B cell (primary cell): ENCODE data around the gene TSPAN9. TPM values are rescaled to one million over a fixed set of nuclear protein-coding genes. Genes with fewer than 3 reads are reported as not detected.

Experiments
- ATAC-seq: fragments of 200-7000 bp; cut with Tn5 transposase; one replicate; pipeline ENCODE4 v1.10.0; 2021; ENCODE audit warnings: low read depth, mild to moderate bottlenecking, moderate number of reproducible peaks, moderate library complexity
- CTCF ChIA-PET: fragments of 350-600 bp; sonication (Branson Sonifier 250); formaldehyde crosslinking; loops from one replicate; lab custom pipeline; 2021; ENCODE audit warnings: antibody characterized with exemption, inconsistent platforms; lab: Charles Lee
- POLR2A ChIA-PET: fragments of 350-600 bp; sonication (Branson Sonifier 250); formaldehyde crosslinking; loops from one replicate; lab custom pipeline; 2021; ENCODE audit warnings: antibody characterized with exemption; lab: Charles Lee
- DNase-seq: peaks from one replicate; pipeline ENCODE4 v3.0.0; 2013
- H2AFZ ChIP-seq: 2 replicates; pipeline ENCODE4 v1.6.1; 2012; ENCODE audit warnings: mild to moderate bottlenecking, low read depth, low read length; ENCODE audit not compliant: insufficient read depth, poor library complexity, severe bottlenecking
- H3K27ac ChIP-seq, 2 donors: 1 replicate in 1 of 2; 2 replicates in 1 of 2; pipeline ENCODE4 v1.5.1; 2012 to 2013; ENCODE audit warnings: low read length in 2 of 2, mild to moderate bottlenecking in 2 of 2, moderate library complexity in 1 of 2
- H3K27me3 ChIP-seq, 4 experiments: fragments of 200-600 bp in 1 of 4; sonication (generic) in 1 of 4; replicated peaks in 1 of 4; 1 replicate in 2 of 4; 2 replicates in 2 of 4; pipeline versions ENCODE4 v1.6.1 to v1.7.0; 2013 to 2016; ENCODE audit warnings: low read length in 3 of 4, mild to moderate bottlenecking in 2 of 4, mixed read lengths in 1 of 4, moderate library complexity in 1 of 4; ENCODE audit not compliant: insufficient read depth in 4 of 4, control insufficient read depth in 3 of 4; ENCODE audit errors: control extremely low read depth in 1 of 4
- H3K36me3 ChIP-seq, 2 experiments: replicated peaks in 1 of 2; 1 replicate in 1 of 2; 2 replicates in 1 of 2; pipeline versions ENCODE4 v1.6.1 to v1.7.1; 2013; ENCODE audit warnings: low read length in 1 of 2; ENCODE audit not compliant: insufficient read depth in 2 of 2, control insufficient read depth in 1 of 2; ENCODE audit errors: control extremely low read depth in 1 of 2, extremely low read depth in 1 of 2
- H3K4me1 ChIP-seq, 2 donors: fragments of 200-600 bp in 1 of 2; sonication (generic) in 1 of 2; 1 replicate in 1 of 2; 2 replicates in 1 of 2; pipeline versions ENCODE4 v1.5.1 to v1.6.1; 2013 to 2017; ENCODE audit warnings: low read length in 2 of 2; ENCODE audit not compliant: control insufficient read depth in 2 of 2, insufficient read depth in 2 of 2
- H3K4me2 ChIP-seq: replicated peaks from 2 replicates; pipeline ENCODE3; 2012; ENCODE audit warnings: mild to moderate bottlenecking, low read depth, low read length; ENCODE audit not compliant: poor library complexity, severe bottlenecking
- H3K4me3 ChIP-seq, 5 experiments: fragments of 200-600 bp in 1 of 5; sonication (generic) in 1 of 5; 1 replicate in 3 of 5; 2 replicates in 2 of 5; pipeline versions ENCODE4 v1.5.1 to v1.7.0; 2011 to 2016; ENCODE audit warnings: low read length in 4 of 5, mild to moderate bottlenecking in 4 of 5, low read depth in 2 of 5, control low read depth in 1 of 5, moderate library complexity in 1 of 5; ENCODE audit not compliant: insufficient read depth in 1 of 5; ENCODE audit errors: control extremely low read depth in 1 of 5, extremely low read depth in 1 of 5
- H3K79me2 ChIP-seq: fragments of 200-600 bp; sonication (generic); one replicate; pipeline ENCODE4 v1.6.0; 2016; ENCODE audit warnings: low read length; ENCODE audit not compliant: control insufficient read depth, insufficient read depth
- H3K9ac ChIP-seq: fragments of 200-600 bp; sonication (generic); 2 replicates; pipeline ENCODE4 v1.6.1; 2017; ENCODE audit warnings: mild to moderate bottlenecking, low read length, moderate library complexity
- H3K9me3 ChIP-seq, 3 donors: one replicate each; pipeline versions ENCODE4 v1.6.1 to v1.7.1; 2013; ENCODE audit warnings: low read length in 2 of 3; ENCODE audit not compliant: control insufficient read depth in 2 of 3, insufficient read depth in 1 of 3; ENCODE audit errors: control extremely low read depth in 1 of 3
- H4K20me1 ChIP-seq: 2 replicates; pipeline ENCODE4 v1.6.0; 2012; ENCODE audit warnings: mild to moderate bottlenecking, low read length; ENCODE audit not compliant: insufficient read depth, control insufficient read depth, poor library complexity, severe bottlenecking
- H3K27ac Mint-ChIP-seq: one replicate; pipeline ENCODE4 v1.8.0; 2021; ENCODE audit warnings: mixed read lengths
- H3K27me3 Mint-ChIP-seq: one replicate; pipeline ENCODE4 v1.8.0; 2021; ENCODE audit warnings: mixed read lengths
- H3K4me1 Mint-ChIP-seq: one replicate; pipeline ENCODE4 v1.8.0; 2021; ENCODE audit warnings: mixed read lengths
- H3K4me3 Mint-ChIP-seq: one replicate; pipeline ENCODE4 v1.8.0; 2021; ENCODE audit warnings: mixed read lengths
- H3K9me3 Mint-ChIP-seq: one replicate; pipeline ENCODE4 v1.8.0; 2022; ENCODE audit warnings: mixed read lengths; ENCODE audit not compliant: insufficient read depth
- CTCF ChIP-seq: fragments of 200-600 bp; IDR thresholded peaks from one replicate; pipeline ENCODE4 v1.8.0; 2022; ENCODE audit warnings: antibody characterized with exemption, mild to moderate bottlenecking
- EZH2 ChIP-seq: IDR thresholded peaks from 2 replicates; pipeline ENCODE4 v1.6.1; 2012; ENCODE audit warnings: borderline replicate concordance, low read depth, mild to moderate bottlenecking, moderate library complexity, low read length; ENCODE audit not compliant: insufficient read depth, poor library complexity, severe bottlenecking
- WGBS: methylation state at CpG from one replicate; pipeline ENCODE4 v1.1.5; 2013; ENCODE audit warnings: missing lambda C conversion rate; ENCODE audit not compliant: insufficient coverage; 5-methylcytosine and 5-hydroxymethylcytosine counted together
- intact Hi-C: fragments of 100-400 bp; cut with micrococcal nuclease; formaldehyde crosslinking; loops from one replicate; pipeline ENCODE4 v1.10.0; 2022
- polyA plus RNA-seq: library from polyadenylated mRNA; depleted of rRNA; stranded (reverse); fragments of >200 nt; gene quantifications from 2 replicates; pipeline ENCODE4 v1.2.3, GENCODE V29; 2012
- total RNA-seq, 2 donors: library from RNA; stranded (reverse); fragments of 120-200 nt in 1 of 2; gene quantifications; 1 replicate in 1 of 2; 2 replicates in 1 of 2; pipeline versions ENCODE4 v1.2.3 to v1.2.4, GENCODE V29; 2013 to 2022

TSPAN9 gene
- total and polyA plus RNA-seq, 2 donors (not counting 1 experiment from before 2014, with no cell fraction given), result 0.15 to 0.37 TPM

- Histone ChIP-seq H3K27ac (no peak overlapping the region), H3K9ac (no peak overlapping the region), H3K4me1 (no peaks in the 10 kb centered on the region), H3K4me3 (no peak overlapping the region), H3K4me2 (no peak overlapping the region), H3K9me3 (no peaks in the 10 kb centered on the region), H2AFZ (no peak overlapping the region), H3K27me3 (no peaks in the 10 kb centered on the region), H3K36me3 (no peaks in the 10 kb centered on the region), H3K79me2 (no peaks in the 10 kb centered on the region), H4K20me1 (no peaks in the 10 kb centered on the region)
- peaks cover 12% of the 10 kb centered on the region for H3K27me3 Mint-ChIP-seq
- WGBS, result 93% methylated on average over 5 of the region's 5 CpGs
- DNase-seq, result no peak
- H3K4me1 Mint-ChIP-seq, result no peaks in the 10 kb centered on the region
- H3K27ac Mint-ChIP-seq, result no peak overlapping the region
- CTCF ChIA-PET, result interaction anchor here (0.6 kb wide), 1 partner anchor 151 kb away, joined by 3 read pairs; no protein-coding TSS in a partner anchor
- POLR2A ChIA-PET, result no interaction called here
- H3K9me3 Mint-ChIP-seq, result no peaks in the 10 kb centered on the region
- ATAC-seq, result no peak
- intact Hi-C loops, result loop anchor here (10.0 kb wide), 1 partner anchor 180 kb away; the partner anchor contains the start of gene TEX52
- TF ChIP-seq CTCF, result no peak
- TF ChIP-seq EZH2, result no peak
- H3K4me3 Mint-ChIP-seq, result no peak overlapping the region
Observed at GRCh38 chr12:3035171-3035570, 42.0 kb upstream of the TSPAN9 start.

- H3K27me3 Mint-ChIP-seq, result peaks cover 12% of the 10 kb centered on the region
- Histone ChIP-seq H3K4me3 (no peak overlapping the region), H3K9ac (no peak overlapping the region), H3K4me1 (no peaks in the 10 kb centered on the region), H4K20me1 (no peaks in the 10 kb centered on the region), H3K4me2 (no peak overlapping the region), H3K27ac (no peak overlapping the region), H3K36me3 (no peaks in the 10 kb centered on the region), H2AFZ (no peak overlapping the region), H3K9me3 (no peaks in the 10 kb centered on the region), H3K79me2 (no peaks in the 10 kb centered on the region), H3K27me3 (peaks cover 0 to 2% (median 0%) of the 10 kb centered on the region in 4 experiments)
- ChIA-PET POLR2A (no interaction called here), CTCF (no interaction called here)
- no peaks in the 10 kb centered on the region for H3K4me1 Mint-ChIP-seq
- no peak for DNase-seq
- no peak overlapping the region for H3K4me3 Mint-ChIP-seq
- no peaks in the 10 kb centered on the region for H3K9me3 Mint-ChIP-seq
- H3K27ac Mint-ChIP-seq, result no peak overlapping the region
- intact Hi-C loops, result loop anchor here (10.0 kb wide), 1 partner anchor 181 kb away; the partner anchor contains the start of gene TEX52
- WGBS, result 85% methylated on average over 8 of the region's 16 CpGs
- no peak for ATAC-seq
- no peak for TF ChIP-seq CTCF
- TF ChIP-seq EZH2, result no peak
Observed at GRCh38 chr12:3035815-3036702, 41.1 kb upstream of the TSPAN9 start.
